ENCODE data around the gene NADK.
A peak's percentile ranks its signal among the peaks of the same experiment; 100 is the strongest.

Gene NADK, protein sequence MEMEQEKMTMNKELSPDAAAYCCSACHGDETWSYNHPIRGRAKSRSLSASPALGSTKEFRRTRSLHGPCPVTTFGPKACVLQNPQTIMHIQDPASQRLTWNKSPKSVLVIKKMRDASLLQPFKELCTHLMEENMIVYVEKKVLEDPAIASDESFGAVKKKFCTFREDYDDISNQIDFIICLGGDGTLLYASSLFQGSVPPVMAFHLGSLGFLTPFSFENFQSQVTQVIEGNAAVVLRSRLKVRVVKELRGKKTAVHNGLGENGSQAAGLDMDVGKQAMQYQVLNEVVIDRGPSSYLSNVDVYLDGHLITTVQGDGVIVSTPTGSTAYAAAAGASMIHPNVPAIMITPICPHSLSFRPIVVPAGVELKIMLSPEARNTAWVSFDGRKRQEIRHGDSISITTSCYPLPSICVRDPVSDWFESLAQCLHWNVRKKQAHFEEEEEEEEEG

GRCh38 chr1:1777950-1778662, at the start of gene NADK:
Gene NADK (minus strand): TSS chr1:1778470. CDS start chr1:1765406, 13,064 bp downstream.
- peak; percentile 74 for DNase-seq

GRCh38 chr1:1827089-1827848, 49.0 kb upstream of the NADK start:
- DNase-seq = no peak

DNA sequence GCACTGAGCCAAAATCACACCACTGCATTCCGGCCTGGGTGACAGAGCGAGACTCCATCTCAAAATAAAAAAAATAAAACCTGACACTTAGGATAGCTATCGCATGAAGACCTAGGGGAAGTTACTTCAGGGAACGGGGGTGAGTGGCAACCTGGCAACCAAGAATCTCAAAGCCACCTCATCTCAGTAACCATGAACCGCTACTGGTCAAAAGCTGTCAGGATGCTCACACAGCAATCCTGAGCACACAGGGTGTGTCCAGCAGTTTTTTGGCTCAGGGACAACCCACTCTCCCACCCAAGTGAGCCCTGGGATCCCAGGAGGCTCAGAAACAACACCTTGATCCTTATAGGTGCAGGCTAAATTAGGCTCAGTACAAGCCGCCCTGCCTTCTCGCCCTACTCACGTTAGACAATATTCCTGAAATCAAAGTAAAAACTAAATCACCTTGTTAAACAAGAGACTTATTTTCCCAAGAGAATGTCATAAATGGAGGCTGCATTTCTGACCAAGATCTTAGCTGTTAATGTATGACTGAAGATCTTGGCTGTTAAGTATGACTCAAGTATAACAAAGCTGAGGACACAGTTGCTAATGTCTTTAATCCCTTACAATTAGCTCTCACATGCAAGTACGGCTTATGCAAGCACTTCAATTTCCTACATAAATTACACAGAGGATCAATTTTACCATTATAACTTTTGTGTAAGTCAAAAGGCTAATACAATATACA, 48.3 kb upstream of the NADK start:
- DNase-seq = no peak

DNA sequence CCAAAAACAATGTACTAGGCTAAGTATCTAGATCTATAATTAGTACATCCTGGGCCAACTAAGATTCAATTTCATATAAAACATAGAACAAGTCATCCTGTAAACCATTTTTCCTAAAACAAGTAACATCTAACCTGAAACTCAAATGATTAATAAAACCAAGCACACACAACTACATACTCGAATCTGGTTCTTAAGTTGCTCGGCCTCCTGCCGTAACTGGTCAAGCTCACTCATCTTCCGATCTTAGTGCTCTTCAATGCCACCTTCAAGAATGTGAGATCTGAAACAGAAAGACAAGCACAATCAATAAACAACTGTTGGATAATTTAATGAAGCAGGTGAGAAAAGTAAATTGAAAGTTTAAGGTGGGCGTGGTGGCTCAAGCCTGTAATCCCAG, 46.9 kb upstream of the NADK start:
- DNase-seq = no peak

DNA sequence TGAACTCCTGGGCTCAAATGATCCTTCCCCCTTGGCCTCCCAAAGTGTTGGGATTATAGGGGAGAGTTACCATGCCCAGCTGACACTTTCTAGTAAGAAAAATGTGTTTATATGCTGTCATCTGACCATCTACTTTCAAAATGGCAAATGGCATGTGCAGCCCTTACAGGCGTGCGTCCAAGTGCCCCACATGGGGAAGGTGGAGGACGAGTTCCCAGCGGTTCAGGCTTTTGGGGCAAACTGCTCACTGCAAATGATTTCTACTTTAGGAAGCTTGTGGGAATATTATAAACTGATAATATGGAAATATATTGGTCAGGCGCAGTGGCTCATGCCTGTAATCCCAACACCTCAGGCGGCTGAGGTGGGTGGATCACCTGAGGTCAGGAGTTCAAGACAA, 41.5 kb upstream of the NADK start:
- DNase-seq = no peak

DNA sequence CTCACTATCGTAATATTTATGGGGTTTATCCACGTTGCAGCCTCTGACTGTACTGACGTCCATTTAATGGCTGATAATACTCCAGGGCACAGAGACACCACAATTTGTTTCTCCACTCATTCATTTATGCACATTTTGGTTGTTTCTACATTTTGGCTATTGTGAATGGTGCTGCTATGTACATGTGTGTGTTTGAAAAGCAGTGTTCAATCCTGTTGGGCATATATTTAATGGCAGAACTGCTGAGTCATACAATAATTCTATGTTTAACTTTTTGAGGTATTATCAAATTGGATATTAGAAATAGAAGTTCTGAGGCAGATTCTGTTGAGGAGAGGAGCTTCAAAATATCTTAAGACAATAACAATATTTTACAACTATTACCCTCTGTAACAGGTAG, 39.0 kb upstream of the NADK start:
- no peak for DNase-seq

GRCh38 chr1:1815606-1816281, 37.5 kb upstream of the NADK start:
- no peak for DNase-seq

- no peak for DNase-seq
Observed at GRCh38 chr1:1809489-1809888, 31.2 kb upstream of the NADK start.

- DNase-seq = no peak
Observed at GRCh38 chr1:1808206-1808605, 29.9 kb upstream of the NADK start.

DNA sequence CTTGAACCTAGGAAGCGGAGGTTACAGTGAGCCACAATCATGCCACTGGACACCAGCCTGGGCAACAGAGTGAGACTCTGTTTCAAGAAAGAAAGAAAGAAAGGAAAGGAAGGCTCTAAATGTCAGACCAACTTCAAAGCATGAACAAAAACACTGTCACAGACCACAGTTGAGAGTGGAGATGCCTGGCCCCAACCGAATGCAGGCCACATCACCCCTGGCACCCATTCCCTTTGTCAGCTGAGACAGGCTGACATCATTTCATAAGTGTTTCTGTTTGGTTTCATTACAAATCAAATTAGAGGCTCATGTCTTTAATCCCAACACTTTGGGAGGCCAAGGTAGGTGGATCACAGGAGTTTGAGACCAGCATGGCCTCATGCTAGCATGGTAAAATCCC, 28.6 kb upstream of the NADK start:
- DNase-seq = no peak

DNA sequence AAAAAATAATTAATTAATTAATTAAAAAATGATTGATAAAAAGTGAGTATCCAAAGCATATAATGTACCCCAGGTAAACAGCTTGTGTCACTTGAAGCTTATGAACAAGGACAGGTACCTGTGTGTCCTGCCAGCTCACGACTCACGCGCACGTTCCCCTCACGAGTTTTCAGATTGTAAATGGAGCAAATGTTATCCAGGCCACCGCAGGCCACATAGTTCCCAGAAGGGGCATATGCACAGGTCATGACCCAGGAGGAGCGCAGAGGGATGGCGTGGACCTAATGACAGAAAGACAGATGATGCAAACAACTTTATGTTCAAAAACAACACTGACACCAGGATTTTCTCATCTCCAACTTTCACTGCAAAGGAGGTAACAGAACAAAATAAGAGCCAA, 26.0 kb upstream of the NADK start:
- DNase-seq = no peak

- no peak for DNase-seq
Observed at GRCh38 chr1:1802871-1803270, 24.6 kb upstream of the NADK start.

DNA sequence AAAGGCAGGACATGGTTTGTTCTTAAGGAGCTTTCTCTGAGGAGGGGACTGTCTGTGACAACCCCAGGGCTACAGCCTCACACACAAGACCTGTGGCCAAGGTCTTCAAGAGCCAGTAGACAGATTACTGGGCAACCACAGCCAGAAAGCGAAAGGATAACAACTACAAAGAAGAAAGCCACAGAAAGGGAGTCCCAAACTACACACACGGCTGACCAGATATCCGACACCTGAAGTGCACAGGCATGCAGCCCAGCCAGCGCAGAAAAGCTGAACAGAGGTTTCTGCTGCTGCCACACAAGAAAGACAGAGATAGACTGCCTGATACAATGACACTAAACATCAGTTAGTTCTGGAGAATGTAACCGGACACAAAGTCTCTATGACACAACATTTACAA, 21.4 kb upstream of the NADK start:
- DNase-seq = no peak

DNA sequence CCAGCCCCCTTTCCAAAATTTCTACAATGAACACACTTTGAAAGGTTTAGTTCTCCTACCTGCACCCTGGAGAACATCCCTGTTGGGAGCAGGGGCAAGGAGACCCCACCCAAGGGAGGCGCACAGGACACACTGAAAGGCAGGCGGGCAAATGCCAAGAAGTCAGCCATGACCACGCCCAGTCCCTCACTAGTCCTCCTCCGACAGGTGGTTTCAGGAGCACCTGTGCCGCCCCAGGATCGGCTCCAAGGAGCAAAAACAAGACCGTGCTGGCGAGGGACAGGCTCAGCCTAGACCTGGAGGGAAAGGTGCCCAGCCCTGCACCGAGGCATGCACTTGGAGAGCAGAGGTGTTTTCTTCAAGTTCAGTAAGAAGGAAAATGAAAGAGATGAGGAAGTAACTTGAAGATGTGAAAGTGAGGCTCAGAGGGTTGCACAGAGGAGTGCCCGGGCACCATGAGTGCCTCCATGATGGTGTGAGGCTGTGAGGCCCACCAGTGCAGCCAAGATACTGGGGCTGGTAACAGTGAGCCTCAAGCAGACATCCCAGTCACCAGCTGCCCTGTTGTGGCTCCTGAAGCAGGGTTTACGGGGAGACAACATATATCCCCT, 19.6 kb upstream of the NADK start:
- no peak for DNase-seq

- no peak for DNase-seq
Observed at GRCh38 chr1:1796466-1796865, 18.2 kb upstream of the NADK start.

DNA sequence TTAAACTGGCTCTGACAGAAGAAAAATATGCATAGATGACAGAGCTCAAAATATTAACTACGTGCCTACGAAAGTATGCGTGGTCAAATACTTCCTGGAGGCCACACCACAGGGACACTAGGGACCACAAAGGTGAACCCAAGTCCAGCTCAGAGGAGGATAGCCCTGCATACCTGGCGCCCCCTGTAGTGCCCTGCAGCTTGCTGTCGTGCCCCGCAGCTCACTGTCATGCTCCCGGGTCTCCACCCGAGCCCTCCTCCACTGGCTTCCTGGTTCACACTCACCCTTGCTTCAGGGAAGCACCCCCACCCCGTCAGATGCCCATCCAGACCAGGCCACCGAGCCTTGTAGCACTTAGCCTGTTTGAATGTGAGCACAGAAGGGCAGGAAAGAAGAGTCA, 16.7 kb upstream of the NADK start:
- DNase-seq = no peak

- DNase-seq = no peak
Observed at GRCh38 chr1:1793481-1794244, 15.4 kb upstream of the NADK start.

DNA sequence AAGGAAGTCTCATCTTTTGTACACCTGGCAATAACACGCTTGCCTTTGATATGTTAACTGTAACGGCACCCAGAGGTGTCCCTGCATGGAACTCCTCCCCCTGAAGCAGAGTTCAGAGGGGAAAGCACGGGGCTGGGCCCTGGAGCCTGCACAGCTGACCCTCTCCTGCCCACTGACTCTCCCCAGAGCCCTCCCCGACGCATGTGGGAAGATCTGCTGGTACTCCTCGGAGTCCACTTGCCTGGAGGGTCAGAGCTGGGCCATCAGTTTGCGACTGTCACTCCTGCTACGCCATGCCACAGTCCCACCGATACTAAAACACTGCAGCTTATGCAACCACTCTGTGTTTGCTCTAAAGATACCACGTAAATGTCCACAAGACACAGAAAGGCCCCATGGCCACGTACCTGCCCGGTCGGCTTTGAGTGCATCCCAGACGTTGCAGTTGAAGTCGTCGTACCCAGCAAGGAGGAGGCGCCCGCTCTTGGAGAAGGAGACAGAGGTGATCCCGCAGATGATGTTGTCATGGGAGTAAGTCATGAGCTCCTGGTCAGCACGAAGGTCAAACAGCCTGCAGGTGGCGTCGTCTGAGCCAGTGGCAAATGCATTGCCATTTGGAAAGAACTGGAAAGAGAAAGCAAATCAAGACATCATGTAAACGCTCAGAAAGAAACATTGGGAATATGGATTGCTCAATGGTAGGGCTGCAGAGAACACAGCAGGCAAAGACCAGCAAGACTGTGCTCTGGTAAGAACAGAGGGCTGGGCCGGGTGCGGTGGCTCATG, 10.6 kb upstream of the NADK start:
- no peak for DNase-seq

GRCh38 chr1:1788136-1788535, 9.9 kb upstream of the NADK start:
- no peak for DNase-seq

Data from NK-92 treated with Interleukin-12 subunit alpha and Interleukin-12 subunit beta, amount 100 ng/mL, for 24 hours (cell line).